Left kidney (tissue), 2 donors: ENCODE results near the gene ZNF627. TPM values are rescaled to one million over a fixed set of nuclear protein-coding genes. Genes with fewer than 3 reads are reported as not detected.
"Not testable (repeated sequence)": the region's sequence is repeated elsewhere in the genome, so short reads cannot be mapped to it uniquely, and the experiment has no call there.

ENCODE experiments used
- DNase-seq: peaks from one replicate; pipeline ENCODE4 v3.0.0-alpha.2; 2013
- polyA plus RNA-seq: library from polyadenylated mRNA; unstranded; fragments of 120-200 nt; gene quantifications from one replicate; pipeline ENCODE4 v1.2.1, GENCODE V29; 2013; ENCODE audit not compliant: insufficient read length

The ZNF627 gene
- polyA plus RNA-seq, 1 donor: 43.4 TPM

- DNase-seq: not testable (repeated sequence)
Measured at GRCh38 chr19:11573354-11573753, 23.9 kb upstream of the ZNF627 start.

- not testable (repeated sequence) for DNase-seq
Measured at GRCh38 chr19:11573763-11574162, 23.5 kb upstream of the ZNF627 start.

DNA sequence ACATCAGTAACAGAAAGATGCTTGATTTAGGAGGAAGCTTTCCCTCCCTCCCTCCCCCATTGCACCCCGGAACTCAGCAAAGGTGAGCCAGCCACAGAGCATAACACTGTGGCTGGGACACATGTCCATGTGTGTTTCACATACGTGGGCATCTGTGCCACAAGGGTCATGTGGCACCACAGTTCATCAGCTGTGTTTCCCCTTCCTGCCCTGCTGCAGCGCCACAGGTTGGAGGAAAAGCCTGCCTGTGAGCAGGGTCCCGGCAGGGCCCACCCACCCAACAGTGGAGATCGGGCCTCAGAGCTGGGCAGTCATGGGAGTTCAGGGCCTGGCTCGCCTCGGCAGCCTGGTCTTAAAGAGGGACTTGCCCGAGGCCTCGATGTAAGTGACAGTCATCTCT lies 22.6 kb upstream of the ZNF627 start:
- DNase-seq: no peak

- no peak for DNase-seq
Measured at GRCh38 chr19:11576227-11576626, 21.1 kb upstream of the ZNF627 start.

DNA sequence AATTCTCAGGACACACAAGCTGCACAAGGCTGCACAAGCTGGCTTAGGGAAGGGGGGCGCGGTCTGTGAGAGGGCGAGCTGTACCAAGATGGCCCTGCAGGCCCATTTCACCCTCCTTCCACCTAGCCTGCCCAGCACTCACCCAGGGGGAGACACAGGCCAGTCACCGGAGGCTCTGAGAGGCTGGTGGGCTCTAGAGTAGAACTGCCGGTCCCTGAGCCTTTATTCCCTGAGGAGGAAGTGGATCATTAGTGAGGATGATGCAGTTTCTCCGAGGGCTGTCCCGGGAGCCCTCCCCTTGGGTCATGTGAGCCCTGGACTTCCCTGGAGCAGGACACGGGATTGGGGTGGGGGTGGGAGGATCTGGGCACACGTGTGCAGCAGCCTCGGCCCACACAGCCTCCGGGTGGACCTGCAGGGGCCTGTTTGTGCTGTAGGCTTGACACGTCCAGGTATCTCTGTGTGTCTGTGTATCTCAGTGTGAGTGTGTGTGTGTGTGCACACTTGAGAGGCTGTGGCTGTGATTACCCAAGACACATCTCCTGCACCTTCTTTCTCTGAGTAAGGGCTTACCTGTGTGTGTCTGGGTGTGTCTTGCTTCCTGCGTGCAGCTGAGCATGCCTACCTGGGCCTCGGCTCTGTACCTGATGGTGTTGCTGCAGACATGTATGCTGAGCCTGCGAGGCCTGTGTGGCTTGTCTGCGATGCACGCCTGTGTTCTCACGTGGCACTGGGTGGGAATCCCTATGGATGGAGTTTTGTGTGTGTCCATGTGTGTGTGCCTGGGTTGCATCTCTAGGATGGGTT lies 19.6 kb upstream of the ZNF627 start, which contains the start of gene ACP5:
Gene ACP5 (minus strand): TSS at position 195 of the 807 bp plus-strand sequence. CDS start 328 bp downstream, outside the sequence.
- DNase-seq: no peak

GRCh38 chr19:11578258-11579142 lies 18.8 kb upstream of the ZNF627 start:
- peak; percentile 26 for DNase-seq

DNA sequence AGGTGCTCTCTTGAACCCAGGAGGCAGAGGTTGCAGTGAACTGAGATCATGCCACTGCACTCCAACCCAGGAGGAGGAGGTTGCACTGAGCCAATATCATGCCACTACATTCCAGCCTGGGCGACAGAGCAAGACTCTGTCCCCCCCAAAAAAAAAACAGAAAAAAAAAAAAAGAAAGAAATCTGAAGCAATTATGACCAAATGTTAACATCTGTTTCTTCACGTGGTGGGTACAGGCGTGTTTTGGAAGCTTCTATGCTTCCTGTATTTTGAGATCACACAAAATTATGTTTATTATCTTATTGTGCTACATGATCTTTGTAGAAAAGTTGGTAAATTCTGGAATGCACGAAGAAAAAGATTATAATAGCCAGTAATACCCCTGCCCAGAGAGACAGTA lies 17.2 kb upstream of the ZNF627 start:
- no peak for DNase-seq

DNA sequence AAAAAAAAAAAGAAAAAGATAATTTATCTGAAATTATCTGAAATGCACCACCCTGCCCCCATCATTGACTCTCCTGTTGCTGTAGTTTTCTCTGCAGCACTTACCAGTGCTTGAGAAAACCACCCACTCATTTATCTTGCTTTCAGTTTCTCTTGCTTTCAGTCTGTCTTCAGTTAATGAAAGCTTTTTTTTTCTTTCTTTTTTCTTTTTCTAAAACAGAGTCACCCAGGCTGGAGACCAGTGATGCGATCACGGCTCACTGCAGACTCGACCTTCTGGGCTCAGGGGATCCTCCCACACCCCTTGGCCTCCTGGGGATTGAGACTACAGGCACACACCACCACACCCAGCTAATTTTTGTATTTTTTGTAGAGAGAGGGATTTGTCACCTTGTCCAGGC lies 15.5 kb upstream of the ZNF627 start:
- DNase-seq: no peak

- no peak for DNase-seq
Measured at GRCh38 chr19:11586331-11586730, 11.0 kb upstream of the ZNF627 start.

GRCh38 chr19:11587302-11587974 lies 9.8 kb upstream of the ZNF627 start:
- peak; percentile 50 for DNase-seq

DNA sequence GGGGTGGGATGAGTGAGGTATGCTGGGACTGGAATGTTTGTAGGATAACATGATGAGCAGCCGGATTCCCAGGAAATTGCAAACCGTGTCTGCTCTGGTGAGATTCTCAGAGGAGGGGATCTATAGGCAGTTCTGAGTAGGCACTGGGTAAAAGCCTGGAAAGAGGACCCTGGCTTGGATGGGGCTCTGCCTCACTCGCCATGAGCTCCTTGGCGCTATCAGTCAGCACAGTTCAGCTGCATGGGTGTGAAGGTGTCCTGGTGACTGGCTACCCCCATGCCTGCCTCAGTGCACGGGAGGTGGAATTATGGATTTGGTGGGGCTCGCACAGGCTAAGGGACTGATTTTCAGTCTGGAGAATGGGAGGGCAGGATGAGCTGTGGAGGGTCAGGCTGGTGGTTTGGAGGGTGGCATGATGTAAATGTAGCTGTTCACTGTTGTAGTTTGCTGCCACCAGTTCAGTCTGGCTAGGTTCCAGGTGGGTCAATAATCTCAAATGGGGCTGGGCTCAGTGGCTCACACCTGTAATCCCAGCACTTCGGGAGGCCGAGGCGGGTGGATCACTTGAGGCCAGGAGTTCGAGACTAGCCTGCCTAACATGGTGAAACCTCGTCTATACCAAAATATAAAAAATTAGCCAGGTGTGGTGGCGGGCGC lies 9.2 kb upstream of the ZNF627 start:
- no peak for DNase-seq

DNA sequence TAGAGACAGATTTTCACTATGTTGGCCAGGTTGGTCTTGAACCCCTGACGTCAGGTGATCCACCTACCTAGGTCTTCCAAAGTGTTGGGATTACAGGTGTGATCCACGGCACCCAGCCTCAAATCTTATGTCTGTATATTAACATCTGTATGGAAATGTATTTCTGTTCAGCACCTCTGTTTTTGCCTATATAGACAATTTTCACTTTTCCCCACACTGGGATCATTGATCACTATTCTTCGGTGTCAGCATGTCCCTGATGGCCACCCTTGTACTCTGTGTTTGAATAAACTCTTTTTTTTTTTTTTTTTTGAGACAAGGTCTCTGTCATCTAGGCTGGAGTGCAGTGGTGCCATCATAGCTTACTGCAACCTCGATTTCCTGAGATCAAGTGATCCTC lies 3.2 kb upstream of the ZNF627 start:
- no peak for DNase-seq

DNA sequence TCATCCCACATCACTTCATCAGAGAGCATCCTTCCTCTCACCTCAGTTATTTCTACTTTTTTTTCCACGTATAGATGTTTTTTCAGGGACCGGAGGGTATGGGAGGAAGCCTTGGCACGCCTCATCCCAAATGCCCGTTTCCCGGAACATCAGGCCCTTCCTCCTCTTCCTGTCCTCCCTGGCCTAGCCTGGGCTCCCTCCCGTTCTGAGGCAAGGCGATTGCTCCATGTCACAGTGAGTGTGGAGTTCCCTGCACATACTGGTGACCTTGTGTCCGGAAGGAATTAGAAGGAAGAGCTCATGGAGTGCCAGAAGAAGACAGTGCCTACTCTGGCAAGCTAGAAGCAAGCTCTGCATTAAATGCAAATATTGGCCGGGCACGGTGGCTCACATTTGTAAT lies 1.1 kb upstream of the ZNF627 start:
- no peak for DNase-seq

DNA sequence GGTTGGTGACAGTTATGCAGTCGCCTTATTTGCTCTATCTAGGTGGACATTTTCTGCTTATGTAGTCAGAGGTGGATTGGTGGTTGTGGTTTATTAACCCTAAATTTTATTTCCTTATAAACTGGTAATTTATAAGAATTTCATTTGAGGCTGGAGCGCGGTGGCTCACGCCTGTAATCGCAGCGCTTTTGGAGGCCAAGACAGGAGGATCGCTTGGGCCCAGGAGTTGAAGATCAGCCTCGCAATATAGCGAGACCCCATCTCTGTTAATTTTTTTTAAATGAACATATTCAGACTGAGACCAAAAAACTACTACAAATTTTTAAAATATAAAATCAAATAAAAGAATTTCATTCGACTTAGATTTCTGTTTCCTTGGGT lies 810 bp downstream of the ZNF627 start:
- peak; percentile 18 for DNase-seq

GRCh38 chr19:11598746-11599145 lies 1.5 kb downstream of the ZNF627 start:
- DNase-seq: no peak

DNA sequence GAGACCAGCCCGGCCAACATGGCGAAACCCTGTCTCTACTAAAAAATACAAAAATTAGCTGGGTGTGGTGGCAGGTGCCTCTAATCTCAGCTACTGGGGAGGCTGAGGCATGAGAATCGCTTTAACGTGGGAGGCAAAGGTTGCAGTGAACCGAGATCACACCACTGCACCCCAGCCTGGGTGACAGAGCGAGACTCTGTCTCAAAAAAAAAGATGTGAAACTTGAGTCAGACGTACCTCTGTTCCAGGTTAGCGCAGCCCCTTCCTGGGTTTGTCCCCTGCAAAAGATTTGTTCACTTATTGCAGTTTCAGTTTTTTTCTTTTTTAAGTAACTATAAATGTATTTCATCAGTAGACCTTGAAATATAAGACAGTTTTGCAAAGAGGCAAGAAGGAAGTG lies 2.4 kb downstream of the ZNF627 start:
- DNase-seq: not testable (repeated sequence)

- DNase-seq: no peak
Measured at GRCh38 chr19:11606484-11606883, 9.2 kb downstream of the ZNF627 start.

GRCh38 chr19:11611730-11612129 lies 14.4 kb downstream of the ZNF627 start:
- no peak for DNase-seq

DNA sequence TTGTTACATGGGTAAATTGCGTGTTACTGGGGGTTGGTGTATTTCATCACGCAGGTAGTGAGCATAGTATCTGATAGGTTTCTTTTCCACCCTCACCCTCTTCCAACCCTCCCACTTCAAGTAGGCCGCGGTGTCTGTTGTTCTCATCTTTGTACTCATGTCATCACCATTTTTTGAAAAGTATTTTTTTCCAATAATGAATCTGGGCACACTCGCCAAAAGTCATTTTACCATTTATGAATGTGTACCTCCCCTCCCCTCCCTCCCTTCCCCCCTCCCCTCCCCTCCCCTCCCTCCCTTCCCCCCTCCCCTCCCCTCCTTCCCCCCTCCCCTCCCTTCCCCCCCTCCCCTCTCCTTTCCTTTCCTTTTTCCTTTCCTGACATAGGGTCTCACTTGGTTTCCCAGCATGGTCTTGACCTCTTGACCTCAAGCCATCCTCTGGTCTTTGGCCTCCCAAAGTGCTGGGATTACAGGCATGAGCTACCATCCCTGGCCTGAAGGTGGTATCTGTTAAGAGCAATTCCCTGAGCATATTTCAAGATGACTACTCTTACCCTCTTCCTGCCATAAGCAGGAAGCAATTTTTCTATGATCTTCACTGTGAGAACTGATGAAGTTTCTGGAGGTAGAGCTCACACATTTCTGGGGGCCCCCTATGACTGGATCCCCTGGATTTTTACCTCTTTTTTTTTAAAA lies 15.7 kb downstream of the ZNF627 start:
- DNase-seq: no peak

DNA sequence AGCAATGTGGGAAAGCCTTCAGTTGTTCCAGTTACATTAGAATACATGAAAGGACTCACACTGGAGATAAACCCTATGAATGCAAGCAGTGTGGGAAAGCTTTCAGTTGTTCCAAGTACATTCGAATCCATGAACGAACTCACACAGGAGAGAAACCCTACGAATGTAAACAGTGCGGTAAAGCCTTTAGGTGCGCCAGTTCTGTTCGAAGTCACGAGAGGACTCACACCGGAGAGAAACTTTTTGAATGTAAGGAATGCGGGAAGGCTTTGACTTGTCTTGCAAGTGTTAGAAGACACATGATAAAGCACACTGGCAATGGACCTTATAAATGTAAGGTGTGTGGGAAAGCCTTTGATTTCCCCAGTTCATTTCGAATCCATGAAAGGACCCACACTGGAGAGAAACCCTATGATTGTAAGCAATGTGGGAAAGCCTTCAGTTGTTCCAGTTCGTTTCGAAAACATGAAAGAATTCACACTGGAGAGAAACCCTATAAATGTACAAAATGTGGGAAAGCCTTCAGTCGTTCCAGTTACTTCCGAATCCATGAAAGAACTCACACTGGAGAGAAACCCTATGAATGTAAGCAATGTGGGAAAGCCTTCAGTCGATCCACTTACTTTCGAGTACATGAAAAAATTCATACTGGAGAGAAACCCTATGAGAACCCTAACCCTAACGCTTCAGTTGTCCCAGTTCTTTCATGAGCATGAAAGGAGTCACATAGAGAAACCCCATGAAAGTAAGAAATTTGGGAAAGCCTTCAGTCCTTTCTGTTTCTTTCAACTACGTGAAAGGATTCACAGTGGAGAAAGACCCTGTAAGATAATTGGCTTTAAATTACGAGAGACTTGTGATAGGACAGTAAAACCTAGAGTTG lies 20.1 kb downstream of the ZNF627 start:
- no peak for DNase-seq
